Natural killer cell (primary cell): ENCODE results near the gene ATP6V1A. TPM values are rescaled to one million over a fixed set of nuclear protein-coding genes. Genes with fewer than 3 reads are reported as not detected.

Experiments used
- total RNA-seq, 4 donors: library from RNA; stranded (reverse); fragments of 120-200 nt in 1 of 4; gene quantifications; one replicate each; pipeline versions ENCODE4 v1.2.3 to v1.2.4, GENCODE V29; 2013 to 2022

Gene ATP6V1A
- total RNA-seq, 3 donors from 2014 or later (not counting 1 experiment from before 2014, with no cell fraction given) = 26.3 to 31.9 (median 30.0) TPM

Other genes starting within 250 kb of the ATP6V1A start
- 10 to 100 TPM in 2 of 3 donors, 1 to 10 TPM in 1; 8.6 to 14.7 (median 14.2) TPM for gene SPICE1, start 231.9 kb upstream of the ATP6V1A start, total RNA-seq
- gene SIDT1, start 214.5 kb upstream of the ATP6V1A start, total RNA-seq = 100 to 1,000 TPM in 2 of 3 donors, 10 to 100 TPM in 1; 86.9 to 136 (median 101) TPM
- 10 to 100 TPM; 38.0 to 43.0 (median 41.8) TPM for gene USF3, start 50.4 kb upstream of the ATP6V1A start, total RNA-seq
- gene NAA50, start 786 bp upstream of the ATP6V1A start, total RNA-seq = 10 to 100 TPM; 55.3 to 77.6 (median 61.0) TPM
- 1 to 10 TPM; 2.7 to 3.9 (median 3.6) TPM for gene GRAMD1C, start 91.8 kb downstream of the ATP6V1A start, total RNA-seq
- gene ZDHHC23, start 201.0 kb downstream of the ATP6V1A start, total RNA-seq = 1 to 10 TPM; 2.5 to 4.7 (median 3.5) TPM